Ammon's horn (tissue), 1 donor: ENCODE measurements around the gene RTBDN.

Experiments
- DNase-seq: peaks from one replicate; pipeline ENCODE4 v3.0.0-alpha.2; 2016; ENCODE audit warnings: low spot score

RTBDN gene

DNA sequence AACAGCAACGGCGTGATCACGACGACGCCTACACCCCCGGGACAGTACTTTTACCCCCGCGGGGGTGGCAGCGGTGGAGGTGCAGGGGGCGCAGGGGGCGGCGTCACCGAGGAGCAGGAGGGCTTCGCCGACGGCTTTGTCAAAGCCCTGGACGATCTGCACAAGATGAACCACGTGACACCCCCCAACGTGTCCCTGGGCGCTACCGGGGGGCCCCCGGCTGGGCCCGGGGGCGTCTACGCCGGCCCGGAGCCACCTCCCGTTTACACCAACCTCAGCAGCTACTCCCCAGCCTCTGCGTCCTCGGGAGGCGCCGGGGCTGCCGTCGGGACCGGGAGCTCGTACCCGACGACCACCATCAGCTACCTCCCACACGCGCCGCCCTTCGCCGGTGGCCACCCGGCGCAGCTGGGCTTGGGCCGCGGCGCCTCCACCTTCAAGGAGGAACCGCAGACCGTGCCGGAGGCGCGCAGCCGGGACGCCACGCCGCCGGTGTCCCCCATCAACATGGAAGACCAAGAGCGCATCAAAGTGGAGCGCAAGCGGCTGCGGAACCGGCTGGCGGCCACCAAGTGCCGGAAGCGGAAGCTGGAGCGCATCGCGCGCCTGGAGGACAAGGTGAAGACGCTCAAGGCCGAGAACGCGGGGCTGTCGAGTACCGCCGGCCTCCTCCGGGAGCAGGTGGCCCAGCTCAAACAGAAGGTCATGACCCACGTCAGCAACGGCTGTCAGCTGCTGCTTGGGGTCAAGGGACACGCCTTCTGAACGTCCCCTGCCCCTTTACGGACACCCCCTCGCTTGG lies 42.1 kb downstream of the RTBDN start:
- no peak for DNase-seq

DNA sequence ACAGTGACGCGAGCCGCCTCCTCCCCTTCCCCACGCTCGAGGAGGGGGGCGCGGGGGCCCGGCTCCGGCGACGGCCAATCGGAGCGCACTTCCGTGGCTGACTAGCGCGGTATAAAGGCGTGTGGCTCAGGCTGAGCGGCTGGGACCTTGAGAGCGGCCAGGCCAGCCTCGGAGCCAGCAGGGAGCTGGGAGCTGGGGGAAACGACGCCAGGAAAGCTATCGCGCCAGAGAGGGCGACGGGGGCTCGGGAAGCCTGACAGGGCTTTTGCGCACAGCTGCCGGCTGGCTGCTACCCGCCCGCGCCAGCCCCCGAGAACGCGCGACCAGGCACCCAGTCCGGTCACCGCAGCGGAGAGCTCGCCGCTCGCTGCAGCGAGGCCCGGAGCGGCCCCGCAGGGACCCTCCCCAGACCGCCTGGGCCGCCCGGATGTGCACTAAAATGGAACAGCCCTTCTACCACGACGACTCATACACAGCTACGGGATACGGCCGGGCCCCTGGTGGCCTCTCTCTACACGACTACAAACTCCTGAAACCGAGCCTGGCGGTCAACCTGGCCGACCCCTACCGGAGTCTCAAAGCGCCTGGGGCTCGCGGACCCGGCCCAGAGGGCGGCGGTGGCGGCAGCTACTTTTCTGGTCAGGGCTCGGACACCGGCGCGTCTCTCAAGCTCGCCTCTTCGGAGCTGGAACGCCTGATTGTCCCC lies 42.9 kb downstream of the RTBDN start, which contains the start of gene JUNB:
JUNB (plus strand) TSS at position 142 of the 706 bp plus-strand sequence; CDS start at position 428, 286 bp downstream.
- peak; percentile 99 for DNase-seq

DNA sequence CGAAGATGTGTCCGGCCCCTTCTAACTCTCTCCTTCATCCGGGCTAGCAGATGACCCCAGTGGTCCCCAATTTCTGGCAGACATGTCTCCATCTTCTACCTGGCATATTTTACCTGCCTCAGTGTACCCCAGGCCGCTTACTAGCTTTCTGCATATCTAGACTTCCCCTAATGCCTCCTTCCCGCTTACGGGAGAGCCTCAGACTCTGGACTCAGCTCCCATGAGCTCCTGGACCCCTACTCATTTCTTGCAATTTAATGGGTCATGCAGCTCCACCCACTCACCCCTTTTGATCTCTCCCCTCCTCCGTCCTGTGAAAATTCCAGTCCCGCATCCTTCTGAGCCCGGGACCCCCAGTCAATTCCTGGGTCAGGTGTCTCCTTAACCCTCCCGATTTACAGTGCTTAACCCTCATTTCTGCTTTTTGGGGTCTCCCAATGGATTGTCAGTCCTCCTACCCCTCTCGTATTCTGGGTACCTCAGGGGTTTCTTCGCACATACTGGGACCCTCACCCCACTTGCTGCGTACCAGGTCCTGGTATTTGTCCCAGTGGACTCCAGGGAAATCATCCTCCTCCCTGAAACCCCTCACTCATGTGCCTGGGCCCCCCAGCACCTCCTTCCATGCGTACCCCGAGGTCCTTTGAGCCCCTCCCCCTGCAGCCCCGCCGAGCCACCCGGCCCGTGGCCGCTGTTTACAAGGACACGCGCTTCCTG lies 43.6 kb downstream of the RTBDN start:
- no peak for DNase-seq

DNA sequence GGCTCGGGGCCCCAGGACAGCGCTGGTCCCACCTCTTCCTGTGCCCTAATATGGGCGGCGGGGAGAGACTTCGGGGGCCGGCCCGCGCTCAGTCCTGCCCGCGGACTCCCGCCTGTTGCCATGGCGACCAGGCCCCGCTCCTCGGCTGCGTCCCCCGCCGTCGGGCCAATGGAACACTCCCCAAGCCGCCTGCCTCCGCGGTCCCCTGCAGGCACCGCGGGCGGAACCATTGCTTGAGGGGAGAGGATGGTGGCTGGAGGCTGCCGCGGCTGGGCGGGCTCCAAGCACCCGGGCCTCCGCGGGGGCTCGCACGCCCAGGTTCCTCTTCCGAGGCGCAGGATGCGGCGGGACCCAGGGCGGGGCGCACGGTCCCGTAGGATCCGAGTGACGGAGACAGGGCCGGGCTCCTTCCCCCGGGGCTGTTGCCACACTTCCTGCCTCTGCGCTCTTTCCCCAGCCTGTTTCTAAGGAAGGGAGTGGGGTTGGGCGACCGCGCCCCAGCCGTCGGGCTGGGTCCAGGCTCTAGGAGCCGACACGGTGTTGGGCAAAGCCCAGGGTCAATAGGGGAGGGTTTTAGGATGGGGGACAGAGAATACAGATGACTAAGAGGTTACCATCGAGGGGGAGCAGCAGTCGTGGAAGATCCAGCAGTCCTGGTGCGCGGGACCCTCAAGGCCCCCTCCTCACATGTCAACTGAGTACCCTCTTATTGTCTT lies 44.3 kb downstream of the RTBDN start:
- DNase-seq: peak; percentile 96

DNA sequence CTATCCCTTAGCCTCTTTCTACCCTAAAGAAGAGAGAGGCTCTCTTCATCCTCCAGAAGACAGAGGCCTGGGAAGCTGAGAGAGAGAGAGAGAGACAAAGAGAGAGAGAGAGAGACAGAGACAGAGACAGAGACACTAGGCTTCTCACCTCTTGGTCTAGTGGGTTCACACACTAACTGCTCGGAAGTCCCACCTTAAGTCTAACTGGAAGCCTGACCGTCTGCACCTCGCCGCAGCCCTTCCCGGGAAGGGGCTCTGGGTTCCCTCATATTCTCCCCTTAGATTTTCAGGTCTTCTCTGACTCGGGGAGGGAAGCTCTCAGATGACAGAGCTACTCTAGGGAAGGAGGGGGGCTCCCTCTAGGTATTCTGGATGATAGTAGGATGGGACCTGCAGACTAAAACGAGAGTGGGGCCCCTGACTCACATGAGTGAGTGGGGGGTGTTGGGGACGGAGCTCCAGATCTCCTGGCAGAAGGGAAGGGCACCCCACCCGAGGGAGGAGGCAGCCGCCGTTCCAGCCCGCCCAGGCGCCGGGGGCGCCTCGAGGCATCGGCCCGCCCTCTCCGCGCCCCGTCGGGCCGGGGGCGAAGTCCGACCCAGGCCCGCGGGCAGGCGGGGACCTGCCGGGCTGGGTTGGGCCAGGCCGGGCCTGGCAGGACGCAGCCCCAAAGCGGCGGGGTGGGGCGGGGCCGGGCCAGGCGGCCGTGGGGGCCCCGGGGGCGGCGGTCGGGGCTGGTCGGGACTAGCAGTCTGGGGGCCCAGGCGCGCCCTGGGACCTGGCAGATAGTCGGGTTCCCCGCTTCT lies 45.1 kb downstream of the RTBDN start:
- no peak for DNase-seq

DNA sequence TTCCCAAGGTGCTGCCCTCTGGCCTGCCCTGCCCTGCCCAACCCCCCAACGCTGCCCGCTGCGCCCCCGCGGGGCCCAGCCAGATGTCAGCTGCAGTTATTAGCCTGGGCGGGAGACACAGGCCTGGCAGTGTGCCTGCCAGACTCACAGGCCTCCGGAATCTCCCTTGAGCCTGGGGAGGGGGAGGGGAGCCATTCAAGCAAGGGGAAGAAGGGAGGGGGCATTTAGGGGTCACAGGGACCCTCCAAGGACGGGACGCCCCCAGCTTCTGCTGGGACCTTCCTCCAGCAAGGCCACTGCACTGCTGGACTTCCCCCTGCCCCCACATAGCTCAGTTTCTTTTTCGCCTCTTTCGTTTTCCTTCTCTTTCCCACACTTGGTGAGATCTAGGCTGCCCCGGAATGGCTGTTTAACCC lies 45.7 kb downstream of the RTBDN start:
- DNase-seq: peak; percentile 76

DNA sequence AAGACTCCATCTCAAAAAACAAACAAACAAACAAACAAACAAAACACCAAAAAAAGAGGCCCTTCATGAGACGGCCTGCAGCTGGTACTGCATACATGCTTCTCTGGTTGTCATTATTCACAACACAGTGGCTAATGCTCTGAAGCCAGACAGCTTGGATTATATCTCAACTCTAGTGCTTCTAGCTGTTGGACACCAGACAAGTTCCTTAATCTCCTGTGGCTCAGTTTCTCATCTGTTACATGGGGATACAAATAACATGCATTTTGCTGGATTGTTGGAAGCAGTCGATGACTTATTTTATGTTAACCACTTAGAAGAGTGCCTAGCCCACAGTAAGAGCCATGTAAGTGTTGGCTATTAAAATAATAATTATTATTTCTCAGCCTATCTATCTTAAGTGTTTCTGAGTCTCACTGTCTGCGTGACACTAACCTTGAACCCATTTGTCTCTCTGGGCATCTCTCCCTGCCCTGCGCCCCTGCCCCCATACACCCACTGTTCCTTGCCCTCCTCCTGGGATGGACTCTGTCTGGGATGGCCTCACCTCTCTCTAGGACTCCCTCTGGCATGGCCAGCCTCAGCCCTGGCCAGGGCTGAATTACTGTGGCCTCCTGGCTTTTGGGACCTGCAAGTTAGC lies 46.2 kb downstream of the RTBDN start:
- no peak for DNase-seq

DNA sequence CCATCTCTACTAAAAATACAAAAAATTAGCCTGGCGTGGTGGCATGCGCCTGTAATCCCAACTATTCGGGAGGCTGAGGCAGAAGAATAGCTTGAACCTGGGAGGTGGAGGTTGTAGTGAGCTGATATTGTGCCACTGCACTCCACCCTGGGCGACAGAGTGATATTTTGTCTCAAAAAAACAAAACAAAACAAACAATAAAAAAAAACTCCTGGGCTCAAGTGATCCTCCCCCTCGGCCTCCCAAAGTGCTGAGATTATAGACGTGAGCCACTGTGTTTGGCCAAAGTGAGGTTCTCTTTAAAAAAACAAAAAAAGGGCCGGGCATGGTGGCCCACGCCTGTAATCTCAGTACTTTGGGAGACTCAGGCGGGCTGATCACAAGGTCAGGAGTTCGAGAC lies 46.9 kb downstream of the RTBDN start:
- DNase-seq: no peak

DNA sequence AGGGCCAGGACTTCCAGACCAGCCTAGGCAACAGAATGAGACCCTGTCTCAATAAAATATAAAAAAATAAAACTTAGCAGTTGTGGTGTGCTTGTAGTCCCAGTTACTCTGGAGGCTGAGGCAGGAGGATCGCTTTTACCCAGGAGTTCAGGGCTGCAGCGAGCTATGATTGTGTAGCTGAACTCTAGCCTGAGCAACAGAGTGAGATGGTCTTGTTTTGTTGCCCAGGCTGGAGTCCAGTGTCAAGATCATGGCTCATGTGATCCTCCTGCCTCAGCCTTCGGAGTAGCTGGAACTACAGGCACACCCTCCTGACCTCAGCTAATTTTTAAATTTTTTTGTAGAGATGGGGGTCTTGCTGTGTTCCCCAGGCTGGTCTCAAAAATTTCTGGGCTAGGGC lies 47.4 kb downstream of the RTBDN start:
- DNase-seq: no peak

DNA sequence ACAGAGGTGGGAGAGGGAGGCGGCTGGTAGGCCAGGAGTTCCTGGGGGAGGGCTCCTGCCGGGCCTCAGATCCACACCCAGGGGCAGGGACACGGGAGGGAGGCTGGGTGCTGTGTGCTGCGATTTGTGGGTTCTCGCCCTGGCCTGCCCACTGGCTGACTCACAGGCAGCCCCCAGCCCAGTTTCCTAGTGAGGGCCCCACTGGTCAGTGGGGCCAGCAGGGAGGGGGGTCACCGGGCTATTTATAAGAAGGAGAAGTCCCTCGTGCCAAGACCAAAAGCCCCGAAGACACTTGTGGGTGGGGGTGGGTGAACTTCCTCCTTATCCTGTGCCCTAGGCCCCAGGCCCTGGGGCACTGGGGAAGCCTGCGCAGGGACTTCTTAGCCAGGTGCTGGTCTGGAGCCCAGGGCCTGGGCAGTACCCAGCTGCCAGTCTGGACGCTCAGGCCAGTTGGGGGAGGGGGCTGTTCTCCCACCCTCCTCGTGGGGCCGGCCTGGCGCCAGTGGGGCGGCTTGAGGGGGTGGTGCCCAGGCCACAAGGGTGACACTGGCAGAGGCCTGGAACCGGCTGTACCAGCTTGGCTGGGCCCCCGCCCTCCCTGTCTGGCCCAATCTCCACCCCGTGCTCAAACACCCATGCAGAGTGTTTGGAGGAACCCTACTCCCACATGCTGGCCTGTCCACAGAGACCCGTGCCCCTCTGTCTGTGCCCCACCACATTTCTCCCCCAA lies 48.1 kb downstream of the RTBDN start:
- no peak for DNase-seq

DNA sequence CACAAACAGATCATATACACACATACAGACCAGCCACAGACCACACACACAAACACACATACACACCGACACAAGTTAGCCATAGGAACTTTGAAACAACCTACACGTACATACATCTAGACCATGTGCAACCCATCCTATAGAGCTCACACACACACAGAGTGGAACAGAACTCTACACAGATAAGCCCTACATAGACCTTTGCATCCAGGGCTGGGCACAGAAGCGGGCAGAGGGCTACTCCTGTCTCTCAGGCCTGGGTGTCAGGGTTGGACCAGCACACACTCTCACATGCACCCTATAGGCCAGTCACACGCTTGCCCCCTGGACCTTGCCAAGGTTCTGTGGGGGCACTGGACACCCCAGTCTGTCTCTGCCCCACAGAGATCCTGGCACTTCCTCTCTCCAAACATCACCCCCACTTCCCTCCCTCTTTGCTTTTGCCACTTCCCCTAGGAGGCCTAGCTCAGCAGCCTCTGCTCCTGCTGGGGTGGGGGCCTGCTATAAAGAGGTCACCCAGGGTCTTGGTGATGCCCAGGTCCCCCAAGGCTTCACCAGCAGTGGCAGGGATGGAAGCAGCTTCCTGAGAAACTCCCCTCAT lies 48.8 kb downstream of the RTBDN start:
- no peak for DNase-seq

DNA sequence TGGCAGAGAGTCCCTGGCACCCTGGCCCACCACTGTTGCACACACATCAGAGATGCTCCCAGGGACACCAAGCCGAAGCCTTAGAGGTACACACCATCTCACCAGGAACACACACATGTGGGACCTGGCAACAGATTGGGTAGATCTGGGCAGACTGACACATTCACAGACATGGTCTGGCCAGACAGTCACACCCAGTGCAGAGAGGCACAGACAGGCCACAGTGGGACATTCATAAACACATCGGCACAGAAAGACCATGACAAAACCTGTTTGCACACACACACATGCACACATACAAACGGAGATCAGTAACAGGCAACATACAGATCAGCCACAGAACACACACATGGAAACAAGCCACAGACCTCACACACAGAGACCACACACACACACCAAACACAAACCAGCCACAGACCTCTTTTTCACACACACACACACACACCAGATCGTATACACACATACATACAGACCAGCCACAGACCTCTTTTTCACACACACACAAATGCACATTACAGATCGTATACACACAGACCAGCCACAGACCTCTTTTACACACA lies 49.4 kb downstream of the RTBDN start:
- DNase-seq: no peak

DNA sequence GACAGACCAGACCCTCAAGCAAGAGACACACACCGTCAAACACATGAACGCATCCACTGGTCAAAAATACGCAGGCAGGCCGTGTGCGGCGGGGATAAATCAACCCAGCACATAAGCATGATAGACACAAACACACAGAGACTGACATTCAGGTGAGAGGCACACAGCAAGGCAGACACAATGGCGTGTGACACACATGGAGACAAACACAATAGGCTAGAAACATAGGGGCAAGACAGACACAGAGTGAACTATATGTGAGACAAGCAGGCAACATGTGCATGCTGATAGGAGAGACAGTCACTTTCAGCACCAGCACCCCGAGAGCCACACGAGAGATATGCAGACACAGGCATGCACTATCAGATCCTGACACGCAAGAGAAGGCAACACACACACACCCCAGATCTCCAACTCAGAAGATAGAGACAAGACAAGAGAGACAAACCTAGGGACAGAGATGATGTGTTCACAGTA lies 49.9 kb downstream of the RTBDN start:
- no peak for DNase-seq

DNA sequence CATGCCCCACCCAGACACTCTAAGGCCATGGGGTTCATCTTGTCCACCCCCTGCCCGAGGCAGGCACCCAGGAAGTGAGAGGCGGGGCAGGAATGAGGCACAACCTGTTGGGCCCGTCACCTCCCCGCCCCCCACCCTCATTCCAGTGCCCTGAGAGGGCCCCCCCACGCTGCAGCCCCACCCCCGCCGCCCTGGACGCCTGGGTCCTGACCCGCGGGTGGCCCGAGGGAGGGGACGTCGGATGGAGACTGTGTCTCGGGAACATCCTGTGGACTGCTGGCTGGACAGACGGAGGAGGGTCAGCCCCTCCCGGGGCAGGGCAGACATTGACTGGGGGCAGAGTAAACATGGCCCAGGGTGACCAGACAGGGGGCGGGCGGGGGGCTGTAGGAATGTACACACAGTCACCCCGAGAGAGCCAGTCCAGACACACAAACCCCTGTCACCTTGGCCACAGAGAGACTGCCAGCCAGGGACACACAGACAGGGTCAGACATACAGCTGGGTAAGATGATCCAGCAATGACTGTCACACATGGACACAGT lies 50.5 kb downstream of the RTBDN start:
- no peak for DNase-seq

DNA sequence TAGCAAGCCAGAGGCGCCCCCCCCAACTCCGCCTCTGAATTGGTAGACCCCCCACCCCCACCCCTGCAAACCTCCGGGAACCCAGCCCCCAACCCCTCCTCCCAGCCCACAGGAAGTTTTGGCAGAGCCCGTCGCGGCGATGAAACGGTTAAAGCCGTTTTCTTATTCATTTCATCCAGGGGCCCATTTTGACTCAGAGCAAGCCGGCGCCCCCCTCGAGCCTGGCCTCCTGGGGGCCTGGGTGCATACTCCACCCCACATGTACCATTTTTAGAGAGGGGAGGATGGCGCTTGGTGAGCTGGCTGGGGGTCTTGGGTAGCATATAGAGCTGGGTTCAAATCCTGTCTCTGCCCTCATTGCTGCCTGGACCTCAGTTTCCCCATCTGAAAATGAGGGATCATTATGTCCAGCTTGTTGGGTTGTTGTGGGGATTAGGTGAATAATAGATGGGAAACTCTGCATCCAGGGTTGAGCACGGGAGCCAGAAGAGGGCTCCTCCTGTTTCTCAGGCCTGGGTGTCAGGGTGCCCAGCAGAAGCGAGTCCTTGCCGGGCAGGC lies 51.0 kb downstream of the RTBDN start:
- no peak for DNase-seq

DNA sequence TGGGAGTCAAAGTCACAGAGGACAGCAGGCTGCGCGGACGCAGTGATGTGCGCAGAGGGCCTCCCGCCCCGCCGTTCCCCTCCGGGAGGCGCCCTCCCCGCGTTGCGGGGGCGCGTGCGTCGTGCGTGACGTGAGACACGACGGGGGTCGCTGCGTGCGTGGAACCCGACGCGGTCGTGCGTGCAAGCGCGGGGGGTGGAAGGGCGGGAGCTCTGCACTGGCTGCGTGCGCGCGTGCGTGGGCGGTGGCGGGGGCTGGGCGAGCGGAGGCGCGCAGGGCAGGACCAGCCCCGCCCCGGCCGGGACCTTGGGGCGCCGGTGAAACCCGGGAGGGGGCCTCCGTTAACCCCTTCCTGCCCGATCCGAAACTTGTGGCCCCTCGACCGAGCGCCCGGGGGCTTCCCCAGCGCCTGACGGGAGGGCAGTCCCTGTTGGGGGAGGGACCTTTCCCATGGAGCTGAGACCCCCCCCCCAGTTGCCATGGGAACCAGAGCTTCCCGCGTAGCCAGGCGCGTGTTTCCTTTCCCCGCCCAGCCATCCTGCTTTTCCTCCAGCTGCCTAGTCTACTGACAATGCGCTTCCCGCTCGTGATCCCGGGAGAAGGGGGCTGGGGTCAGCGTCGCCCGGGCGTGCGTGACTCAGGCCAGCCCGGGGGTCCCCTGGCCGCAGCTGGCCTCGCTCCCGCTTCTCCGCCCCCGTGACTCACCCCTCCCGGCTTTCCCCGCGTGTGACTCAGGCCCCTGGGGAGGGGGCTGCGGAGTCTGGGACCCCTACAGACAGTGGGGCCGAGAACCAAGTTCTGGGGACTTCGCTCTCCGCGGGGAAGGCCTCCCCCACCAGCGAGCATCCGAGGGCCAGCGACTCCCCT lies 51.7 kb downstream of the RTBDN start:
- peak; percentile 94 for DNase-seq

DNA sequence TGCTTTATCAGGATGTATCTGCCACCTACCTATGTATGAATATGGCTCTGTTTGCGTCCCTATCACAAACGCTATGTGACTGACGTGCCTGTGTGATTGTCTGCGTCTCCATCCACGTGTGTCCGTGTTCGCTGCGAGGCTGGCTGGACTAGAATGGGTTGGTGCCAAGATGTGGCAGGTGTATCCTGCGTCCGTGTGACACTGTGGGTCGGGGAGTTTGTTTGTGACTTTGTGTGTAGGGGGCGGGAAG lies 52.3 kb downstream of the RTBDN start:
- no peak for DNase-seq
